ENCODE measurements around the gene ZNF474.

Gene ZNF474

GRCh38 chr5:122154910-122155309 is 25.6 kb downstream of the ZNF474 start:
- no peak for DNase-seq

- DNase-seq, result no peak
Measured at GRCh38 chr5:122155546-122155945, 26.2 kb downstream of the ZNF474 start.

GRCh38 chr5:122156724-122157325 is 27.5 kb downstream of the ZNF474 start:
- peak; percentile 88 for DNase-seq

- DNase-seq, result no peak
Measured at GRCh38 chr5:122162100-122162638, 32.8 kb downstream of the ZNF474 start.

GRCh38 chr5:122163121-122164069 is 34.0 kb downstream of the ZNF474 start:
- peak; percentile 75 for DNase-seq

- no peak for DNase-seq
Measured at GRCh38 chr5:122164070-122164435, 34.7 kb downstream of the ZNF474 start.

GRCh38 chr5:122164831-122165558 is 35.6 kb downstream of the ZNF474 start:
- no peak for DNase-seq

GRCh38 chr5:122165559-122166078 is 36.3 kb downstream of the ZNF474 start:
- DNase-seq, result no peak

GRCh38 chr5:122169350-122170103 is 40.2 kb downstream of the ZNF474 start:
- no peak for DNase-seq

GRCh38 chr5:122170620-122171019 is 41.3 kb downstream of the ZNF474 start:
- no peak for DNase-seq

- DNase-seq, result no peak
Measured at GRCh38 chr5:122172207-122172606, 42.9 kb downstream of the ZNF474 start.

- no peak for DNase-seq
Measured at GRCh38 chr5:122173474-122174415, 44.4 kb downstream of the ZNF474 start.

- no peak for DNase-seq
Measured at GRCh38 chr5:122175091-122175490, 45.7 kb downstream of the ZNF474 start.

GRCh38 chr5:122175852-122176251 is 46.5 kb downstream of the ZNF474 start:
- DNase-seq, result no peak

GRCh38 chr5:122177161-122177560 is 47.8 kb downstream of the ZNF474 start:
- DNase-seq, result no peak

- DNase-seq, result no peak
Measured at GRCh38 chr5:122179701-122180100, 50.4 kb downstream of the ZNF474 start.

GRCh38 chr5:122180146-122180712 is 50.9 kb downstream of the ZNF474 start:
- DNase-seq, result no peak

GRCh38 chr5:122180863-122181548 is 51.7 kb downstream of the ZNF474 start:
- DNase-seq, result no peak

GRCh38 chr5:122181863-122182262 is 52.5 kb downstream of the ZNF474 start:
- DNase-seq, result no peak

GRCh38 chr5:122182491-122182921 is 53.2 kb downstream of the ZNF474 start:
- peak; percentile 82 for DNase-seq
